ENCODE data around the gene TBC1D22B.

The TBC1D22B gene

DNA sequence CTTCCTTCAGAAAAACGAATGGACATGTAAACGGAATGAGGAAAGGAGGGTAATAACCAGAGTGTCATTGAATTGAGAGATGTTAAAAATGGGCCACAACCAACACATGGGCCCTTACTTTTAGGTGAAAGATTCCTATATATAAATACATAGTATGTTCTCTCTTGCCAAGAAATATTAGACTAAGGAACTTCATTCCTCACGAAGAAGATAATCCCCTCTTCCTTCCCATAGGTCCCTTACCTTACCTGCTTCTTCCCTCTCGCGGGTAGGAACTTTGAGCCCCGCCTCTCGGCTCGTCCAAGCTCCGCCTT is 295 bp upstream of the TBC1D22B start:
- TF ChIP-seq, protein P1, sequence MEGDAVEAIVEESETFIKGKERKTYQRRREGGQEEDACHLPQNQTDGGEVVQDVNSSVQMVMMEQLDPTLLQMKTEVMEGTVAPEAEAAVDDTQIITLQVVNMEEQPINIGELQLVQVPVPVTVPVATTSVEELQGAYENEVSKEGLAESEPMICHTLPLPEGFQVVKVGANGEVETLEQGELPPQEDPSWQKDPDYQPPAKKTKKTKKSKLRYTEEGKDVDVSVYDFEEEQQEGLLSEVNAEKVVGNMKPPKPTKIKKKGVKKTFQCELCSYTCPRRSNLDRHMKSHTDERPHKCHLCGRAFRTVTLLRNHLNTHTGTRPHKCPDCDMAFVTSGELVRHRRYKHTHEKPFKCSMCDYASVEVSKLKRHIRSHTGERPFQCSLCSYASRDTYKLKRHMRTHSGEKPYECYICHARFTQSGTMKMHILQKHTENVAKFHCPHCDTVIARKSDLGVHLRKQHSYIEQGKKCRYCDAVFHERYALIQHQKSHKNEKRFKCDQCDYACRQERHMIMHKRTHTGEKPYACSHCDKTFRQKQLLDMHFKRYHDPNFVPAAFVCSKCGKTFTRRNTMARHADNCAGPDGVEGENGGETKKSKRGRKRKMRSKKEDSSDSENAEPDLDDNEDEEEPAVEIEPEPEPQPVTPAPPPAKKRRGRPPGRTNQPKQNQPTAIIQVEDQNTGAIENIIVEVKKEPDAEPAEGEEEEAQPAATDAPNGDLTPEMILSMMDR (IDR thresholded peaks at IDR 0.05; ENCODE audit: extremely low read depth, insufficient read depth, missing control alignments): no peak
- in situ Hi-C loops (cut with MboI; ENCODE audit: low pct_unique_long_range_greater_than_20kb, low sequenced_read_pairs, unreplicated experiment): no loop called here
- no peak for DNase-seq (ENCODE audit: low spot score)

DNA sequence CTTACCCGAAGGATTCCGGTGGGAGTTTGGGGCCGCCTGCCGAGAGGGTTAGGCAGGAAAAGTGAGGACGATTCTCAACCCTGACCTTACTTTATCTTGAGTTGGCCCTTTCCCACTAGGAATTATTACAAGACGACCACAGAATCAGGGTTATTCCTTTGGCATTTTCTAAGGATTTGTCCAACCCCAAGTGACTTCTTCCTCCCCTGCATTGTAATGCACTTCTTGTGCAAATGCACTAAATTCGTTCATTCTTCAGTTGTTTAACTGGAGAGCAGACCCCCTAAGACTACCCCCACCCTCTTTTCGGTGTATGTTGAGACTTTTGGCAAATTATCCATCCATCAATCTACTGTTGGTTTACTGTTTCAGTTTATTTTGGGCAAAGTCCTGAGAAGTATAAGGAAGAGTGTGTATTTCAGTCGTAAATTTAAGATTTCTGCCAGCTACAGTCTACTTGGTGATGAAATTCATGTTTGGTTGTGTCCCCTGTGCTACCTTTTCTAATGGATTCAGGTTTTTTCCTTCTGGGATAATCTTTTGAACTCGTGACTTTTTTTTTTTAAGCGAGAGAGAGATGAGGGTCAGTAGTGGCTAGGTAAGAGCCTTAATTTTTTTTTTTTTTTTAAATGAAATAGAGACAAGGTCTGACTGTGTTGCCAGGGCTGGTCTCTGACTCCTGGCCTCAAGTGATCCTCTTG is 983 bp downstream of the TBC1D22B start:
- TF ChIP-seq, protein P1 (IDR thresholded peaks at IDR 0.05; ENCODE audit: extremely low read depth, insufficient read depth, missing control alignments): no peak
- no peak for DNase-seq (ENCODE audit: low spot score)
- in situ Hi-C loops (cut with MboI; ENCODE audit: low pct_unique_long_range_greater_than_20kb, low sequenced_read_pairs, unreplicated experiment): no loop called here

DNA sequence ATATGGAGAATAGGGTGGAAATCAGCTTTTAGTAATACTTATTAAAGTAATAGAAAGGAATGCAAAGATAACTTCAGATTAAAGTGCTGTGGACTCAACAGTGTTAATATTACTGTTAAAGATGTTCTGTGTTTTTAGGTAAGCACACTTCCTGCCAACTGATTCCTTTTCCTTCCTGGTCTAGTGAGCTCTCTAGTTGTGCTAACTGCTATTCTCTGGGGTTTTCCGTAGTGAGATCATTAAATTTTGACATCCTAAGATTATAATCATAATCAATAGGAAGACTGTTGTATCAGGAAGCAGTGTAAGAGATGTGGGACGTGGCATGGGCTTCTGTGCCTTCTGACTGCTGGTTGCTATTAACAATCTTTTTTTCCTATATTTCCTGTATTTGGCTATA is 1.6 kb downstream of the TBC1D22B start:
- in situ Hi-C loops (cut with MboI; ENCODE audit: low pct_unique_long_range_greater_than_20kb, low sequenced_read_pairs, unreplicated experiment): no loop called here
- no peak for DNase-seq (ENCODE audit: low spot score)
- TF ChIP-seq, protein P1 (IDR thresholded peaks at IDR 0.05; ENCODE audit: extremely low read depth, insufficient read depth, missing control alignments): no peak

DNA sequence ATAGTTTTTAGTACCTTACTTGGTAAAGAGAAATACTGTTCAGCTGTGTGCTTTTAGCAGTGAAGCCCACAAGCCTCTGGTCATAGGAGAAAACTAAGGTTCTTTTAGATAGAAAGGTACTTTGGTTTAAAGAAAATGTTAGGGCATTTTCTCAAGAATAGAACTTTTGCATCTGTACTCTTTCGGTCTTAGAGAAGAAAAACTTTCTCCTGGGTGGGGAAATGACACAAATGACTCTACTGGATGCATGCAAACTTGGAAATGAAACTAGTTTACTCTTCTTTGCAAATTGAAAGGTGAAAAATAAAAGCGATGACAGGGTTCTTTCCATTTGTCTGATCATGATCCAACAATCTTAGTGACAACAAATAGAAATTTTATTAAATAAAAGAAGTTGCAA is 2.5 kb downstream of the TBC1D22B start:
- TF ChIP-seq, protein P1 (IDR thresholded peaks at IDR 0.05; ENCODE audit: extremely low read depth, insufficient read depth, missing control alignments): no peak
- in situ Hi-C loops (cut with MboI; ENCODE audit: low pct_unique_long_range_greater_than_20kb, low sequenced_read_pairs, unreplicated experiment): no loop called here
- peak; percentile 44 for DNase-seq (ENCODE audit: low spot score)

DNA sequence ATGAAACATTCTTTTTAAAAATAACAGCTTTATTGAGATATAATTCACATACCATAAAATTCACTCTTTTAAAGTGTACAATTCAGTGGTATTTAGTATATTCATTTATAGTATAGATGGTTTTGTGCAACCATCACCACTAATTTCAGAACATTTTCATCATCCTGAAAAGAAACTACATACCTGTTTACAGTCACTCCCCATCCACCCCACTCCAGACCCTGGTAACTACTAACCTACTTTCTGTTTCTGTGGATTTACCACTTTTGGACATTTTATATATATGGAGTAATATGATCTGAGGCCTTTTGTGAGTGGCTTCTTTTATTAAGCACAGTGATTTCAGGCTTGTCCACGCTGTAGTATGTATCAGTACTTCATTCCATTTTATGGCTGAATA is 2.9 kb downstream of the TBC1D22B start:
- TF ChIP-seq, protein P1 (IDR thresholded peaks at IDR 0.05; ENCODE audit: extremely low read depth, insufficient read depth, missing control alignments): no peak
- in situ Hi-C loops (cut with MboI; ENCODE audit: low pct_unique_long_range_greater_than_20kb, low sequenced_read_pairs, unreplicated experiment): no loop called here
- DNase-seq (ENCODE audit: low spot score): no peak

DNA sequence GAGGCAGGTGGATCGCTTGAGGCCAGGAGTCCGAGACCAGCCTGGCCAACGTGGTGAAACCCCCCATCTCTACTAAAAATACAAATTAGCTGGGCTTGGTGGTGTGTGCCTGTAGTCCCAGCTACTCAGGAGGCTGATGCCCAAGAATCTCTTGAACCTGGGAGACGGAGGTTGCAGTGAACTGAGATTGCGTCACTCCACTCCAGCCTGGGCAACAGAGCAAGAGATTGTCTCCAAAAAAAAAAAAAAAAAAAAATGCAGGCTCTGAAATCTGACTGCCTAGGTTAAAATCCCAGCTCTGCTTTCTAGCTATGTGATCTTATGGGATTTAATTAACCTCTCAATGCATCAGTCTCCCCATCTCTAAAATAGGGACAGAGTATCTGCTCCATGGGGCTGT is 3.6 kb downstream of the TBC1D22B start:
- DNase-seq (ENCODE audit: low spot score): no peak
- TF ChIP-seq, protein P1 (IDR thresholded peaks at IDR 0.05; ENCODE audit: extremely low read depth, insufficient read depth, missing control alignments): no peak
- in situ Hi-C loops (cut with MboI; ENCODE audit: low pct_unique_long_range_greater_than_20kb, low sequenced_read_pairs, unreplicated experiment): no loop called here
